SK-N-SH treated with all-trans-retinoic acid at 6 μM for 48 hours (cell line): ENCODE measurements around the gene RFWD3.

ENCODE experiments used
- ARNTL ChIP-seq: fragments of 450-650 bp; formaldehyde crosslinking; IDR thresholded peaks from 2 replicates; pipeline ENCODE4 v1.5.0; 2020; ENCODE audit warnings: low read depth, mild to moderate bottlenecking, moderate library complexity, borderline replicate concordance
- ESRRG ChIP-seq: fragments of 250-450 bp; sonication (Bioruptor Pico); IDR thresholded peaks from 2 replicates; pipeline ENCODE4 v1.6.1; 2021; ENCODE audit warnings: mild to moderate bottlenecking
- GLIS3 ChIP-seq: fragments of 250-450 bp; sonication (Bioruptor Pico); IDR thresholded peaks from 2 replicates; pipeline ENCODE4 v1.5.0; 2020; ENCODE audit warnings: mild to moderate bottlenecking, moderate library complexity
- PATZ1 ChIP-seq: fragments of 250-450 bp; sonication (Bioruptor Pico); IDR thresholded peaks from 2 replicates; pipeline ENCODE4 v1.8.0; 2020; ENCODE audit warnings: mild to moderate bottlenecking, moderate library complexity, borderline replicate concordance
- ZFP3 ChIP-seq: fragments of 250-450 bp; sonication (Bioruptor Pico); IDR thresholded peaks from 2 replicates; pipeline ENCODE4 v1.5.0; 2020; ENCODE audit warnings: mild to moderate bottlenecking, moderate library complexity
- ZFP30 ChIP-seq: fragments of 450-650 bp; formaldehyde crosslinking; IDR thresholded peaks from 2 replicates; pipeline ENCODE4 v1.5.0; 2022; ENCODE audit warnings: mild to moderate bottlenecking, moderate library complexity
- ZNF565 ChIP-seq: fragments of 450-650 bp; formaldehyde crosslinking; conservative IDR thresholded peaks from 2 replicates; pipeline ENCODE4 v1.5.0; 2020; ENCODE audit warnings: low read depth, mild to moderate bottlenecking, moderate library complexity

- TF ChIP-seq ARNTL (CRISPR knock-in tag) (no peak), ZNF565 (CRISPR knock-in tag) (no peak), ZFP30 (CRISPR knock-in tag) (no peak), PATZ1 (CRISPR knock-in tag) (no peak), GLIS3 (CRISPR knock-in tag) (no peak), ESRRG (CRISPR knock-in tag) (no peak), ZFP3 (CRISPR knock-in tag) (no peak)
Observed at GRCh38 chr16:74641969-74642368, 24.7 kb downstream of the RFWD3 start.
